Measurements from ENCODE around the gene ASS1. TPM values are rescaled to one million over a fixed set of nuclear protein-coding genes. Genes with fewer than 3 reads are reported as not detected.

ASS1 gene
- total and polyA plus RNA-seq, 9 donors = 63.4 to 238 (median 87.0) TPM

DNA sequence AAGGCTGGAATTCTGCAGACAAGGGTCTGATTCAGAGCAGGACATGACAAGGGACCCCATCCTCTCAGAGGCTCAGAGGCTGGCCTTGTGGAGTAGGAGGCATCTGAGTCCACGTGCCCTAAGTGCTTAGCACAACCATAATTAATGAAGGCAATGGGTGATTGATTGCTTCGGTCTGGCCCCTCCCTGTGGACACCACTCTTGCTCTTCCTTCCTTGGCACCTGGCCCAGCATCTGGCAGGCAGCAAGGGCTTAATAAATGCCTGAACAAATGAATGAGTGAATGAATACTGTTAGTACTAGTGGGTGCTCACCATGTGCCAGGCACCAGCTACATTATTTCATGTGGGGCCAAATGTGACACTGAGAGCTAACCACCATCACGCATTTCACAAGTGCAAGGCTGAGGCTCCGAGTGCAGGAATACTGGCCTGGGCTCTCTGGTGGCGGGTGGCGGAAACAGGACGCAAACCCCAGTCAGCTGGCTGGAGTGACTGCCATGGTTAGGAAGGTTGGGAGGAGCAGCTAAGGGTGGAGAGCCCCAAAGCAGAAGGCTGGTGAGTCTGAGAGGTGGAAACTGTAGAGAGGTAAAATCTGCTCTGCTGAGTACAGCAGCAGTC lies 53.6 kb downstream of the ASS1 start:
- DNase-seq = no peak
- 86 to 93% (median 90%) methylated on average over 7 of the region's 7 CpGs for WGBS, 3 donors
- H3K27ac ChIP-seq = no peak overlapping the region
- no peak overlapping the region for H3K4me3 ChIP-seq
- H3K27me3 ChIP-seq = no peaks in the 10 kb centered on the region
- no peaks in the 10 kb centered on the region for H3K36me3 ChIP-seq
- H3K9me3 ChIP-seq = peaks cover 0 to 5% of the 10 kb centered on the region in 2 donors
- intact Hi-C loops (cut with DNase I) = no loop called here
- H3K4me1 ChIP-seq (ENCODE audit: insufficient read depth) = no peaks in the 10 kb centered on the region
- TF ChIP-seq POLR2A (IDR thresholded peaks at IDR 0.05) (no peak), EP300 (IDR thresholded peaks at IDR 0.05) (no peak)
- TF ChIP-seq, protein P1, sequence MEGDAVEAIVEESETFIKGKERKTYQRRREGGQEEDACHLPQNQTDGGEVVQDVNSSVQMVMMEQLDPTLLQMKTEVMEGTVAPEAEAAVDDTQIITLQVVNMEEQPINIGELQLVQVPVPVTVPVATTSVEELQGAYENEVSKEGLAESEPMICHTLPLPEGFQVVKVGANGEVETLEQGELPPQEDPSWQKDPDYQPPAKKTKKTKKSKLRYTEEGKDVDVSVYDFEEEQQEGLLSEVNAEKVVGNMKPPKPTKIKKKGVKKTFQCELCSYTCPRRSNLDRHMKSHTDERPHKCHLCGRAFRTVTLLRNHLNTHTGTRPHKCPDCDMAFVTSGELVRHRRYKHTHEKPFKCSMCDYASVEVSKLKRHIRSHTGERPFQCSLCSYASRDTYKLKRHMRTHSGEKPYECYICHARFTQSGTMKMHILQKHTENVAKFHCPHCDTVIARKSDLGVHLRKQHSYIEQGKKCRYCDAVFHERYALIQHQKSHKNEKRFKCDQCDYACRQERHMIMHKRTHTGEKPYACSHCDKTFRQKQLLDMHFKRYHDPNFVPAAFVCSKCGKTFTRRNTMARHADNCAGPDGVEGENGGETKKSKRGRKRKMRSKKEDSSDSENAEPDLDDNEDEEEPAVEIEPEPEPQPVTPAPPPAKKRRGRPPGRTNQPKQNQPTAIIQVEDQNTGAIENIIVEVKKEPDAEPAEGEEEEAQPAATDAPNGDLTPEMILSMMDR (IDR thresholded peaks at IDR 0.05) = no peak

DNA sequence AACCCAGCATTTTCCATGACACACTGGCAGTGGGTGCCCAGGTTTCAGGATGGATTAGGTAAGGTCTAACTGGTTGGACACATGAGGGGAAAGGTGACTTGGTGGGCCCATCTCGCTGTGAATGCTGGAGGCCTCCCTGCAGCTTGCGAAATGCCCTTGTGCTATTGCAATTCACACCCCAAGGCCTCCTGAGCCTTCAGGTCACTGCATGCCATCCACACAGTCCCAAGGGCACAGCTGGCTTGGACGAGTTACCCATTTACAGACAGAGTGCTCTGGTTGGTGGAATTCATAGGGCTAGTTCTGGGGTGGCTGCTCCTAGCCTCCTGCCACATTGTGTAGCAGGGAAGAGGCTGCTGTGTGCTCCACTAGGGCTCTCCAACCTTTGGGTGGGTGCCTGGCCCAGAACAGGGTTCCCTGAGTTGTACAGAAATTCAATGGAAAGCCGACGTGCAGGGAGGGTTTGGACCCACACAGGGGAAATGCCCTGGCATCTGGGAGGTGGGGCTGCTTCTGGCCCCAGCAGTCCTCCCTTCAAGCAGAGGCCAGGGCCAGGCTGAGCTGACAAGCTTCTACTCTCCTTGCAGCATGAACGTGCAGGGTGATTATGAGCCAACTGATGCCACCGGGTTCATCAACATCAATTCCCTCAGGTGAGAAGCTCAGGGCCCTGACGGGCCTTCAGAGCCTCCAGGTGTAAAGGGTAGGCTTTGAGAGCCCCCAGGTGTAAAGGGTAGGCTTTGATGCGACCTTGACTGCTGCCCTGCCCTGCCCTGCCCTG lies 54.3 kb downstream of the ASS1 start:
- peaks cover 0 to 5% of the 10 kb centered on the region in 2 donors for H3K9me3 ChIP-seq
- 81 to 84% (median 83%) methylated on average over 9 of the region's 9 CpGs for WGBS, 3 donors
- no peak for DNase-seq
- no peaks in the 10 kb centered on the region for H3K4me1 ChIP-seq (ENCODE audit: insufficient read depth)
- intact Hi-C loops (cut with DNase I) = no loop called here
- no peaks in the 10 kb centered on the region for H3K27me3 ChIP-seq
- no peaks in the 10 kb centered on the region for H3K36me3 ChIP-seq
- H3K27ac ChIP-seq = no peak overlapping the region
- no peak for TF ChIP-seq EP300 (IDR thresholded peaks at IDR 0.05)
- TF ChIP-seq POLR2A (IDR thresholded peaks at IDR 0.05) = no peak
- TF ChIP-seq, protein P1 (IDR thresholded peaks at IDR 0.05) = no peak
- H3K4me3 ChIP-seq = no peak overlapping the region

DNA sequence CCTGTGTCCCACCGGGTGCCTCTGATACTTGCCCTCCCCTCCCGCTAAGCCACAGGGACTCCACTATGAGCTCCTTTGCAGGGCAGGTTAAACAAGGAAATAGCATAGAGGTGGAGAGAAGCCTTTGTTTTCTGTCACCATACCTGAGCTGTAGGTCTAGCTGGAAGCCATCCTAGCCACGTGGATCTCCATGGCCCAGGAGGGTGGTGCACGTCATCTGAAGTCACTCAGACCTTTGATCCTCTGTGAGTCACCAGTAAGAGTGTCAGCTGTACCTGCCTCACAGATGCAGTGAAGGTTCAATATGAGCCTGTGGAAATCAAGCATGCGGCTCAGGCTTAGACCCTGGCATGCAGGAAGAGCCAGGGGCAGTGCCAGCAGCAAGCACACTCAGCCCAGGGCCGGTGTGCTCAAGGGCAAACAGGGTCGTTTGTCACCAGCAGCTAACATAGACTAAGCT lies 55.1 kb downstream of the ASS1 start:
- 74 to 81% (median 76%) methylated on average over 7 of the region's 7 CpGs for WGBS, 3 donors
- intact Hi-C loops (cut with DNase I) = no loop called here
- no peaks in the 10 kb centered on the region for H3K4me1 ChIP-seq (ENCODE audit: insufficient read depth)
- no peak overlapping the region for H3K4me3 ChIP-seq
- TF ChIP-seq POLR2A (IDR thresholded peaks at IDR 0.05) (no peak), EP300 (IDR thresholded peaks at IDR 0.05) (no peak)
- TF ChIP-seq, protein P1 (IDR thresholded peaks at IDR 0.05) = no peak
- no peaks in the 10 kb centered on the region for H3K36me3 ChIP-seq
- no peaks in the 10 kb centered on the region for H3K27me3 ChIP-seq
- no peak for DNase-seq
- H3K27ac ChIP-seq = no peak overlapping the region
- H3K9me3 ChIP-seq = peaks cover 0 to 3% of the 10 kb centered on the region in 2 donors

DNA sequence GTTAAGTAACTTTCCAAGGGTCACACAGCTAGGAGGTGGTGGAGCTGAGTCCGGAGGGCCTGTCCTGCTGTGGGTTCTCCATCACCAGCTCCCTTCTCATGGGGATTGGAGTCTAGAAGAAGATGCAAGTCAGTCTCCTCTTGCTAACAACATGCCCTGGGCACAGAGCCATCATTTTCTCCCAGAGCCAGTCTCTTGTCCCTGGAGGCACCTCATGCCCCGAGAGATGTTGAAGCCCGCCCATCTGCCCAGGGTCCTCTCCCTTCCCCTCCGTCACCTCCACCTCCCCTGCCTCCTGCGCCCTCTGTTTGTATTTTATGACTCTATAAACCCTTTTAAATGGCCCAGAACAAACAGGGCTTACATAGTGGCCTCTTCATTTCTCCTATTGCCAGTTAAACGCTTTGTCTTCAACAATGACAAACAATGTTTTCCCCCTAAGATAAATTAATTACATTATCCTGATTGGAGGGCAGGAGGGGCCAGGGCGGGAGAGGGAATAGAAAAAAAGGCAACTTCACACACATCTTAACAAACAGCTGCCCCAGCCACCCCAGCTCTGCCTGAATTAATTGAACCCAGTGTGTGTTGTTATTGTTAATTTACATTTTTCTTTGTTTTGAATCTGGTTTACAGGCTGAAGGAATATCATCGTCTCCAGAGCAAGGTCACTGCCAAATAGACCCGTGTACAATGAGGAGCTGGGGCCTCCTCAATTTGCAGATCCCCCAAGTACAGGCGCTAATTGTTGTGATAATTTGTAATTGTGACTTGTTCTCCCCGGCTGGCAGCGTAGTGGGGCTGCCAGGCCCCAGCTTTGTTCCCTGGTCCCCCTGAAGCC lies 55.8 kb downstream of the ASS1 start:
- no peak for DNase-seq
- intact Hi-C loops (cut with DNase I) = no loop called here
- 68 to 73% (median 72%) methylated on average over 12 of the region's 12 CpGs for WGBS, 3 donors
- Histone ChIP-seq H3K27me3 (no peaks in the 10 kb centered on the region), H3K27ac (no peak overlapping the region), H3K36me3 (no peaks in the 10 kb centered on the region), H3K4me3 (no peak overlapping the region), H3K9me3 (no peaks in the 10 kb centered on the region), H3K4me1 (ENCODE audit: insufficient read depth) (no peaks in the 10 kb centered on the region)
- no peak for TF ChIP-seq POLR2A (IDR thresholded peaks at IDR 0.05)
- TF ChIP-seq, protein P1 (IDR thresholded peaks at IDR 0.05) = no peak
- TF ChIP-seq EP300 (IDR thresholded peaks at IDR 0.05) = no peak
